T-helper 22 cell (primary cell): ENCODE results near the gene CPOX.

ENCODE experiments used
- DNase-seq: peaks from one replicate; pipeline ENCODE4 v3.0.0-alpha.2; 2020; ENCODE audit warnings: low read depth

The CPOX gene

GRCh38 chr3:98596087-98596486 is 2.7 kb upstream of the CPOX start:
- DNase-seq: no peak

GRCh38 chr3:98594628-98595324 is 1.4 kb upstream of the CPOX start:
- DNase-seq: no peak

GRCh38 chr3:98592345-98592935 is 971 bp downstream of the CPOX start:
- no peak for DNase-seq

- no peak for DNase-seq
Measured at GRCh38 chr3:98589331-98590036, 3.9 kb downstream of the CPOX start.

- no peak for DNase-seq
Measured at GRCh38 chr3:98588065-98588464, 5.3 kb downstream of the CPOX start.

- no peak for DNase-seq
Measured at GRCh38 chr3:98587654-98588053, 5.8 kb downstream of the CPOX start.

GRCh38 chr3:98584547-98584946 is 8.9 kb downstream of the CPOX start:
- no peak for DNase-seq

- DNase-seq: no peak
Measured at GRCh38 chr3:98583766-98584165, 9.6 kb downstream of the CPOX start.

GRCh38 chr3:98582042-98582441 is 11.4 kb downstream of the CPOX start:
- no peak for DNase-seq

- DNase-seq: no peak
Measured at GRCh38 chr3:98581474-98581873, 11.9 kb downstream of the CPOX start.

- no peak for DNase-seq
Measured at GRCh38 chr3:98580401-98581386, 12.7 kb downstream of the CPOX start.

GRCh38 chr3:98577178-98577895 is 16.1 kb downstream of the CPOX start:
- DNase-seq: no peak

GRCh38 chr3:98574132-98574531 is 19.3 kb downstream of the CPOX start:
- no peak for DNase-seq

GRCh38 chr3:98573181-98573728 is 20.2 kb downstream of the CPOX start:
- no peak for DNase-seq

- DNase-seq: no peak
Measured at GRCh38 chr3:98568402-98568801, 25.0 kb downstream of the CPOX start.

- no peak for DNase-seq
Measured at GRCh38 chr3:98567666-98568270, 25.6 kb downstream of the CPOX start.

GRCh38 chr3:98565843-98566242 is 27.6 kb downstream of the CPOX start:
- DNase-seq: no peak

GRCh38 chr3:98565237-98565643 is 28.2 kb downstream of the CPOX start:
- DNase-seq: no peak

- peak; percentile 42 for DNase-seq
Measured at GRCh38 chr3:98564282-98565005, 29.0 kb downstream of the CPOX start.

- peak; percentile 44 for DNase-seq
Measured at GRCh38 chr3:98563661-98564281, 29.6 kb downstream of the CPOX start.
